DMS 273 treated with DMSO at 0.1 percent for 48 hours (cell line): ENCODE measurements around the gene SON.
A peak's percentile ranks its signal among the peaks of the same experiment; 100 is the strongest.
"Not testable (repeated sequence)": the region's sequence is repeated elsewhere in the genome, so short reads cannot be mapped to it uniquely, and the experiment has no call there.

Experiments
- DNase-seq: peaks from one replicate; lab custom pipeline; 2025; lab: John Stamatoyannopoulos, UW

Gene SON

DNA sequence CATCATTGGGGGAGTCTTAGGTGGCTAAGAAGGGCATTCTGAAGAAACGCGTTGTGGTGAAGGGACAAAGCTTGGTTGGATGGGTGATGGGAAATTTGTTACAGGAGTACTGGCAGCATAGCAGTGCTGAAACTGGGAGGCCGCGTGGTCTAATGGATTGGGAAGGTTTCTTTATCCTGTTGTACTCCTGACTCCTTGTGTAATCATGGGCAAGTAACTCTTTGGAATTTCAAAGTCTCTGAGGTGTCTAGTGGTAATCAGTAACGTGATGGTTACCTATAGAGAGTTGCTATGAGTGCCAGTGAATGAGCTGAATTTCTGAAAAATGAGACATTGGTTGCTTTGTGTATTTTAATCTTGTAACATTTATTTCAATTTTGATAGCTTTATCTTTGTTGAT, 27.2 kb downstream of the SON start:
- no peak for DNase-seq

DNA sequence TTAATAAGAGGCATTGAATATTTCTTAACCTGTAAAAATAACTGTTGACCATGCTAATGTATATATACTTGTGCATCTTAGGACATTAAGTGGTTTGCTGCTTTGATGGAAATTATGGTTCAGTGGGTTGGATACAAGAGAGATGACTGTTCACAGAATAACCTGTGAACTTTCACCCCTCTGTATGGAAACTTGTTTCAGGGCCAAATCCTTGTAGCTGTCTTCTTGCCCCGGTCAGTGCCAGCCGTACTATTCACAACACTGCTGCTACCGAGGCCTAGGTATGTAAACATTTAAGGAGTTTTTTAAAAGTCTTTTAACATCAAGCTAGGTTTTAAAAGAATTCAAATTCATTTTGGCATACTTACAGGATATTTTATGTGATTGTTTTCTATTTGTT, 29.5 kb downstream of the SON start:
- no peak for DNase-seq

DNA sequence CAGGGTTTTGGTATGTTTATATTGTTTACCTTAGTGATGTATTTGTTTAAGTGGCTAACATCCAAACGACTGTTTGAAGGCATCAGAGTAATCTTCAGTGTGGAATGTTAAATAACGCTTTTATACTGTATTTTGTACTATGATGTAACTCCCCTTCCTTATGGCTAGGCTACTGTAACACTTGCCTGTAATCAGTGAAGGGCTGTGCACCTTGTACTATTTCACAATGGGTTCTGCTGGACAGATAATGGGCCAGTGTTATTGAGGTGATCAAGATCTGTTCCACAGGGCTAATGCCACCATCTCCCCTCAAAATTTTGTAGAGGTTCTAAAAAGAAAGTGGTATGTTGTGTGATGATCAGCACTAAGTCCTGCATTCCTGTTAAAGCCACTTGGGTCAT, 33.9 kb downstream of the SON start:
- not testable (repeated sequence) for DNase-seq

DNA sequence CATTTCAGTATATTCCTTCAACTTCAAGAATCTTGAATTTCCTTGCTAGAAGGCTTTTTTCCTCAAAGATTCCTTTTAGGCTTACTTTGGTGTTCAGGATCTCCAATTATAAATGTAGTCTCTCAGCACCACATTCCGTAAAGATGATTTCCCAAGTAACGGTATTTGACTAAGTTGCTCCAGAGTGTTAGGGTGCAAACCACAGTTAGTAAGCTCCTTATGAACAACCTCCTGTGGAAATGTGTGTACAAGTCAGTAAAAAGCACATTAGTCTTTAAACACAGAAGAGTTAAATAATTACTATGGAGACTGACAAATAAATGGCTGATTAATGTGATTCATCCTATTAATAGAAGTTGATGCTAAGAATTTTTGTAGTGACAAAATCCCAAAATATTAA, 35.4 kb downstream of the SON start:
- DNase-seq: no peak

DNA sequence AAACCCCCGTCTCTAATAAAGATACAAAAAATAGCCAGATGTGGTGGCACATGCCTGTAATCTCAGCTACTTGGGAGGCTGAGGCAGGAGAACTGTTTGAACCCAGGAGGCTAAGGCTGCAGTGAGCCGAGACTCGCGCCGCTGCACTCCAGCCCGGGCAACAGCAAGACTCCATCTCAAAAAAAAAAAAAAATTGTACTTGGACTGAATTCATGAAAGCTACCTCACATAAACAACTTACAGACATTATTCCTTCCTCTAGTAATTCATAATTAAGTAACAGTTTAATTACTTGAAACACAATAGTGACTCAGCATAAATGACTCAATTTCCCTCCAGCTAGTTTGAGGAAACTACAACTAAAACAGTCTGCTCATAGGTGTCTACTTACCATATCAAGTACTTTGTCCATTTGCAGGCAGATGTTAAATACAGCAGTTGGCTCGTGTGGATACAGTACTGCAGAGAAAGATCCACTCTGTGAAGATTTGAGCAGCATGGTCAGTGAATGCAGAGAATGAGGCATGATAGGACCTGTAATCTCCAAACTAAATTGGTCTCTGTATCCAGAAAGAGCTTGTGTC, 36.2 kb downstream of the SON start:
- peak; percentile 13 for DNase-seq

DNA sequence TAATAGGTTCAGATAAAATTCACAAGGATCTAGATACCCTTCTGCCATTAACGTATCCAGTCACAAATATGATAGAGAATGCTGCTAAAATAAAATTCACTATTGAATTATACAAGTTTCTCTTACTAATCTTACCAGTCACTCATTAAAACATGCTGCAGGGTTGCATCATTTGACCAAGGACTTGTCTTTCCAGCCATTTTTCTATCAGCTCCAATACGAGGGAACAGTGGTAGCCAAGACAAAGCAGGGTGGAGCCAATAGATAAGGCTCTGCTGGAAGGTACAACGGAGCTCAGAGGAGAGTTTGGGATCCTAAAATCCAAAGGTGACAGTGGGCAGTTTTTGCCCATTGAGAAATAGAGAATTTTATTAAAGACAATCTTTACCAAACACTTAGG, 41.6 kb downstream of the SON start:
- DNase-seq: no peak

DNA sequence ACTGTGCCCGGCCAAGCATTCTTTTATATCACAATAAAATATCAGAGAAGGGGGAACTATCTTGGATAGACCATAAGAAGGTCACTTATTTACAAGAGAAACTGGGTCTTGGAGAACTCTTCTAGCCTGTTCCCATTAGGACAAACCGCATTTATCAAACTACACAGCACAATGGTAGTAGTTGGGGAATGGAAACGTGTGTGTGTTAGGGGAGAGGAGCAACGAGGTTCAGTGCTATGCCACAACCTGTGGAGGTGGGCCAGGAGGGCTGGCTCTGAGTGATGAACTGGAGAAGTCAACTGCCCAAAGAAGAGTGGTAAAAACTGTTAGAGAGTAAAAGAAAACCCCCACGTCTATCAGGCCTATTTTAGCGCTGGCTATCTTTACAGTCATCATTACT, 44.1 kb downstream of the SON start:
- DNase-seq: no peak

DNA sequence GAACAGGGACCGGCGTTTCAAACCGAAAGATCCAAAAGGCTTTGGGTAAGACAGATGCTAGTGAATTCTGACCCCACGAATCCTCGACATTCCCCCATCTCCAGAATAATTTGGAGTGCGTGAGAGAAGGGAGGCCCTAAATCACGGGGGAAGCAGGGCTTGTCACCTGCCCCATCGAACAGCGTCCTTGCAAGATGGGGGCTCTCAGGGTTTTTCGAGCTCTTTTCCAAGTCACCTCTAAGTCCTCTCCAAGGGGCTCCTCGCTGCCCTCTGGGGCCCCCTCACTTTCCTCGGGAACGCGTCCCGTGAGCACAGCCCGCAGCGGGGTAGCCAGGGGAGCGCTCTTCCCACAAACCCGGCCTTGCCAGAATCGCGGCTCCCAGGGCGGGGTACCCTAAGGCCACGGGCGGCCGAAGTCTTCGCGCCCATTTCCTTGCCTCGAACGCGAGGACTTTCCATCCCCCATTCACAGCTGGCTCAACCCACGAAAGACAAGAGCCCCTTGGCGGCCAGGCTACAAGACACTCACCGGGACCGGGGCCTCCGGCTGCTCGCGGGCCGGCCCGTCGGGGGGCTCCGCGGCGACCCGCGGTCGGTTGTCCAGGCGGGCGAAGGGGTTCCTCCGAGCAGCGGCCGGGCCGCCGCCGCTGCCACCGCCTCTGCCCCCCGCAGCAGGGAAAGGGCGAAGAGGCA, 45.1 kb downstream of the SON start:
- DNase-seq: no peak

DNA sequence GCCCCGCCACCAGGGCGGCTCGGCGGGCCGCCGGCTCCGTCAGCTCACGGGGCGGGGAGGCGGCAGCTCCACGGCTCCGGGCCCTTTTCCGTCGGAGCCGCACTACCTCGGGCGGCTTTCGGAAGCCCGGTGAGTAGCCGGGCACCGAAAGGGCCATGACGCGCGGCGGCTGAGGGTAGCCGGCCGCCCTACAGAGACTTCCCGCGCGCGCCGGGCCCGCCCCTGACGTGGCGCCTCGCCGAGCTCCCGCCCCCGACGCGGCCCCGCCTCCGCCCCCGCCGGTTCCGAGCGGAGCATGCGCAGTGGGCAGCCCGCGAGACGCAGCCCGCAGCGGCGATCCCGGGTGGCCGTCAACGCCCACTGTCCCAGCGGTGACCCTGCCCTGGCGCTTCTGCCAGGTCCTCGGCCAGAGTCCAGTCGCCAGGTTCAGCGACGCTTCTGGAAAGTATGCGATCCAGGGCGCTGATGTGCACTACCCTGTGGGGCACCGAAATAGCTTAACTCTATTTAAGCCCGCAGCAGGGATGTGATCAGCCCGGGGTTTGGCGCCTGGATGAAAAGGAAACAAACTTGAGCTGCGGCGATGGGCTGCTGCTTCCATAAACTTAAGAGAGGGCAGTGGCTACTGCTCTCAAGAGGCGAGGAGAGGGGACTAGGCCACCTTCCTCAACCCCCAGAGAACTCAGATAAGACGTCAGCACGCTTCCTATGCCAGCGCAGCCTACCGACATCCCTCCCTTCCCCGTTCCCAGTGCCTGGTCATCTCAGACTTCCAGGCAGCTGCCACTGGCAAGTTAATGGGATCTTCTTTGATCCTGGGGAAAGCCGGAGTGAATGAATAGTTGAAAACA, 45.9 kb downstream of the SON start, which contains the start of gene DONSON:
DONSON (minus strand) TSS at position 200 of the 851 bp plus-strand sequence; CDS start at position 157, 43 bp downstream.
- peak; percentile 42 for DNase-seq

DNA sequence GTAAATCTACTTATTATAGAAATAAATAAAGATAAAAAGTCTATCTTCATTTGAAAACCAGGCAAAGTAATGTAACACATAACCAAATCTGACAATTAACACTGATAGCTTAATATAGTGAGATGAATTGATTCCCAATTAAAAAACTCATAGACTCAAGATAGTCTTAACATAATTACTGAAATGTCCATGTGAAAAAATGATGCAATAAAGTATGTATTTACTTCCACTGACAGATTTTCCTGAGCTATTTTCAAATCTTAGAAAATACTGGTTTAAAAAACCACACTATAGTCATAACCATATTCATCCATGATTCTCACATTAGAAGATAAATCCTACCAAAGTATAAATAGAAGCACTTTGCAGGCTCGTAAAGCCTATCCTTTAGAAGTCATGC, 55.2 kb downstream of the SON start:
- no peak for DNase-seq

DNA sequence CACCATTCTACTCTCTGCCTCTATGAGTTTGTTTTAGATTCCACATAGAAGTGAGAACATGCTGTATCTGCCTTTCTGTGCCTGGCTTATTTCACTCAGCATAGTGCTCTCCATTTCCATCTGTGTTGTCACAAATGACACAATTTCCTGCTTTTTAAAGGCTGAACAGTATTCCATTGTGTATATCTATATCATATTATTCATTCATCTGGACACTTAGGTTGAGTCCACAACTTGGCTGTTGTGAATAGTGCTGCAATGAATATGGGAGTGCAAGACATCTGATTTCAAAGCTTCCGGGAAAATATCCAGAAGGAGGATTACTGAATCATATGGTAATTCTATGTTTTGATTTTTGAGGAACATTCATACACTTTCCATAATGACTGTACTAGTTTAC, 65.7 kb downstream of the SON start:
- no peak for DNase-seq

DNA sequence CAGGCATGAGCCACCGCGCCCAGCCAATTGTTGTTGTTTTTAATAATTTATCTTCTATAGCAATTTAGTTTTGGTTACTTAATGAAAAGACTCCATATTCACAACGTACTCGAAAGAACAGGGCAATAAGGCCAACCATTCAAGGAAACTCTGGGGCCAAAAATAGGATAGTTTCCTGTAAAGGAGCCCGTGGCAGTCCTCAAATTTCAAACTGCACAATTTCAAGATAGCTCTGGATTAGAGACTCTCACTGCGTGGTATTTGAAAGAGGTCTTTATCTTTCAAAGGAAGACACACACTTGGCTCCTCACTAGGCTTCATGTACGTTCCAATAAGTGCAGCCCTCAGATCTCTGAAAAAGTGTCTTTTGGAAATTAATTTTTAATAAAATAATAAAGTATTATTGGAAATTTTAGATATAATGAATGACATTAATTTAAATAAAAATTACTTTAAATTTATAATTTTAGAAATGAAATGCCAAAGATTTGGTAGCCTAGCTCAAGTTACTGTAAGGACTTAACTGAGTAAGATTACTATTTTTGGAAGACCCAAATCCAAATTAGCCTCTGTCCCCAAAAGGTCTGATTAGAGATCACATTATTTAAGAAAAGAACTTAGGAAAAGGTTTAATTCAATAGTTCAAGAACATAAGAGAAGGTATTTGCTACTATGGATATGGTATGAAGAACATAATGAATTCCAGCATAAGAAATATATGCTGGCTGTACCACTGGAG, 68.3 kb downstream of the SON start:
- DNase-seq: no peak

DNA sequence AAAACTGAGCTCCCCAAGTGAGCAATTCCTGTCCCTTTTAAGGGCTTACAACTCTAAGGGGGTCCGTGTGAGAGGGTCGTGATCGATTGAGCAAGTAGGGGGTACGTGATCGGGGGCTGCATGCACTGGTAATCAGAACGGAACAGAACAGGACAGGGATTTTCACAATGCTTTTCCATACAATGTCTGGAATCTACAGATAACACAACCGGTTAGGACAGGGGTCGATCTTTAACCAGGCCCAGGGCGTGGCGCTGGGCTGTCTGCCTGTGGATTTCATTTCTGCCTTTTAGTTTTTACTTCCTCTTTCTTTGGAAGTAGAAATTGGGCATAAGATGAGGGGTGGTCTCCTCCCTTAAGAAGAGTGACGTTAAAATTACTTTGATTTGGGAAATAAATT, 74.7 kb downstream of the SON start:
- not testable (repeated sequence) for DNase-seq

DNA sequence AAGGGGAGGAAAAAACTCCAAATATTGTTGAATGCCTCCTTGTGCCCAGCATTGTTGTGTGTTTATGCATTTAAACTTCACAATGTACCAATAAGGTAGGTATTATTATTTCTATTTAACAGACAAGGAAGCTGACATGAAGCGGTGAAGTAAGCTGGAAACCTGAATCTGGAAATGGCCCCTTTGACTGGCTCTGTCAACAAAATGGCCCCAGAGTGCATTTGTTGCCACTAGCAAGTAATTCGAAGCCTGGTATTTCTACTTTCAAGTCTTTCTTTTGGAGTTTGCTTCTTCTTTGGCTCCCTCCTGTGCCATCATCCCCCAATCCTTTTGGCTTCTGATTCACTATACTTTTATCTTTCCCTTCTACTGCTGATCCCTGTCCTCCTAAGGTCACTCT, 75.6 kb downstream of the SON start:
- no peak for DNase-seq

DNA sequence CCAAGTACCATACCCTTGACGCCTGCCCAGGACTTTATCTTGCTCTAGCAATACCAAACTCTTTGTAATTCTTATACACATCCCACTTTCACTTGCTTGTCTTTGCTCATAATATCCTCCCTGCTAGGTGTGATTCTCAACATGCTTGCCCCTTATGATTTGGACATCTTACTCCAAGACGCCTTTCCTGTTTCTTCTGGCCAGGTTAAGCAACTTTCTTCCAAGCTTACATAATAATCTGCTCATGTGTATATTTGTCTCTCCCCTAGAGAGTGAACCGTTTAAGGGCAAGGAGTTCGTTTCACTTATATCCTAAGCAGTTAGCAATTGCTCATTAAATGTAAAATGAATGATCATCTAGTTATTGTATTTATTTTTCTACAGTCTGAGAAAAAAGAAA, 76.9 kb downstream of the SON start:
- no peak for DNase-seq

DNA sequence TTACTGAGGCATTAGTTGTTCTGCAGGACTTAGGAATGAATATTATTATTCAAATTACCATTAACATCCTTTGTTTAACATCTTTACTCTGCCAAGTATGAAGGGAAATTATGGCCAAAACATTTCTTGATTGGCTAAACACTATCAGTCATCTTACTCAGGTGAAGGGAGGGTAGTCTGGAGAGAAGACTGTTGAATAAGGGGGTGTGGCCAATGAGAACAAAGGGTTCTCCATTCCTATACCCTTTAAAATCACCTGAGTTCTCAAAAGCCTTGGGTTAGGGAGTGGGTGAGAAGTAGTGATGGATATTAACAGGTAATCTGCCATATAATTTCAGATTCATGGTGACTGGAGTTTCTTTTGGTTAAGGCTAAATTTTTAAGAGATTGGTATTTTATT, 79.4 kb downstream of the SON start:
- no peak for DNase-seq

DNA sequence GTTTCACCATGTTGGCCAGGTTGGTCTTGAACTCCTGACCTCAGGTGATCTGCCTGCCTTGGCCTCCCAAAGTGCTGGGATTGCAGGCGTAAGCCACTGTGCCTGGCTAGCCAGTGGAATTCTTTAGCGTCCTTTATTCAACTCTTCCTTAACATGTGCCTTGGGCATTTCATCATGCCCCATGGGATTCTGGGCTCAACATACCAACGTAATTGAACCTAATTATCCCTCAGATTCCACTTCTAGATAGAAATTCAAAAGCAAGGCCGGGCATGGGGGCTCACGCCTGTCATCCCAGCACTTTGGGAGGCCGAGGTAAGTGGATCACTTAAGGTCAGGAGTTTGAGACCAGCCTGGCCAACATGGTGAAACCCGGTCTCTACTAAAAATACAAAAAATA, 83.3 kb downstream of the SON start:
- not testable (repeated sequence) for DNase-seq
